GM21423 (cell line): ENCODE measurements around the gene UBL7.
"Not testable (repeated sequence)": the region's sequence is repeated elsewhere in the genome, so short reads cannot be mapped to it uniquely, and the experiment has no call there.

Source experiments
- ATAC-seq: cut with Tn5 transposase; IDR thresholded peaks from one replicate; pipeline ENCODE4 v1.9.1; 2021; ENCODE audit warnings: mild to moderate bottlenecking, moderate library complexity; ENCODE audit not compliant: unreplicated experiment

UBL7 gene

DNA sequence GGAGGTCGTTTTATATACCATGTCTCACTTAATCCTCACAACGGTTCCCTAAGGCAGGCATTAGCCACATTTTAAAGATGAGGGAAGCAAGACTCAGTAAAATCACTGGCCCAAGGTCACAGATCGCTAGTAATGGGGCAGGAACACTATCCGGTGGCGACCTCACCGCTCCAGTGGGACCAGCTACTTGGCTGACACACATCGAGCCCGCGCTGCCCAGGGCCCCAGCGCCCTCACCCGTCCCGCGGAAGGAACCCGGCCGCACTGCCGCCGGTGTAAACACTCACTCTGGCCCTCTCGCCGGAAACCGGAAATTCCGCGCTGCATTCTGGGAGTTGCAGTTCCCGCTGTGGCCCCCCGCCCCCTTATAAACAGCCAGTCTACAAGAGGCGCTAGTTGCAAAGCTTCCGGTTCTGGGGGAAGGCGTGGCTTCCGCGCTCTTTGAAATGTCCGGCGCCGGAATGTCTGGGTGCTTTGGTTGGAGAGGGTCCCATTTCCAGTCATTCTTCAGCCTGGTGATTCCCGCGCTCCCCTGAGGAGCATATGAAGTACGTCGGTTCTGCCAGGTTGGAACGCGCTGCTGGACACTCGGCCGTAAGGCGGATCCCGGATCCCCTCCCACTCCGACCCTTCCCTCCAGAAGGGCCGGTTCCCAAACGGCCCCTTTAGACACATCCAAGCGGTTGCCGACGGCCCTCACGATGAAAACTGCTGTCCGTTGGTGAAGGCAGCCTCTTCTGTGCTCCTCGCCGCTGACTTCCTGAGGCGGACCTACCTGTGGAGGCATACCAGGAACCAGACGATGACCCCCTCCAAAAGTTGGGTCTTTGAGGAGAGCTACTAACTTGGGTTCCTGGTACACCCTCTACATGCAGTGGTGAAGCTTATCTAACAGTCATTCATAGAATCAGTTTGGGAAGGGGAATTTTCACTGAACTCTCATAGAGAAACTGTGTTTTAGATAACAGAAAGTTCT is at the start of gene UBL7:
Gene UBL7, minus strand, starts transcription at position 290 of the 976 bp plus-strand sequence. CDS start 2,293 bp downstream, outside the sequence.
- peak; percentile 91 for ATAC-seq

DNA sequence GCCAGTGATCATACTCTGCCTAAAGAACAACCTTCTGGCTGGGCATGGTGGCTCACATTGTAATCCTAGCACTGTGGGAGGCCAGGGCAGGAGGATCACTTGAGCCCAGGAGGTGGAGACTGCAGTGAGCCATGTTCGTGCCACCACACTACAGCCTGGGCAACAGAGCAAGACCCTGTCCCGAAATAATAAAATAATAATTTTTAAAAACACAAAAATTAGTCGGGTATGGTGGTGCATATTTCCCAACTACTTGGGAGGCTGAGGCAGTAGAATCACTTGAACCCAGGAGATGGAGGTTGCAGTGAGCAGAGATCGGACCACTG is 45.5 kb upstream of the UBL7 start:
- no peak for ATAC-seq

- no peak for ATAC-seq
These were observed 45.0 kb upstream of the UBL7 start for GRCh38 chr15:74505837-74506514.

- no peak for ATAC-seq
These were observed 43.9 kb upstream of the UBL7 start for GRCh38 chr15:74504836-74505235.

DNA sequence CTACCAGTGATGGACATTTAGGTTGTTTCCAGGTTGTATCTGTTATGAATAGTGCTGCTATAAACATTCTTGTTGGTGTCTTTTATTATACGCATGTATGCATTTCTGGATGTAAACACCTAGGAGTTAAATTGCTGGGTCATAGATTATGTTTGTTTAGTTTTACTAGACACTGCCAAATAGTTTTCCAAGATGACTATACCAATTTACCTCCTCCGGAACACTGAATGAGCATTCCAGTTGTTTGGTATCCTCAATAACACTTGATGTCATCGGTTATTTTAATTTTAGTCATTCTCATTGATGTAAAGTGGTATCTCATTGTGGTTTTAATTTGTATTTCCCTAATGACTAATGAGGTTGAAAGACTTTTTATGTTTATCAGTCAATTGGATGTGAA is 43.5 kb upstream of the UBL7 start:
- no peak for ATAC-seq

- ATAC-seq = no peak
These were observed 41.3 kb upstream of the UBL7 start for GRCh38 chr15:74502301-74502700.

GRCh38 chr15:74500401-74500800 is 39.4 kb upstream of the UBL7 start:
- no peak for ATAC-seq

- no peak for ATAC-seq
These were observed 38.4 kb upstream of the UBL7 start for GRCh38 chr15:74499366-74499765.

- ATAC-seq = no peak
These were observed 36.6 kb upstream of the UBL7 start for GRCh38 chr15:74497584-74497983.

GRCh38 chr15:74496648-74497047 is 35.7 kb upstream of the UBL7 start:
- ATAC-seq = no peak

DNA sequence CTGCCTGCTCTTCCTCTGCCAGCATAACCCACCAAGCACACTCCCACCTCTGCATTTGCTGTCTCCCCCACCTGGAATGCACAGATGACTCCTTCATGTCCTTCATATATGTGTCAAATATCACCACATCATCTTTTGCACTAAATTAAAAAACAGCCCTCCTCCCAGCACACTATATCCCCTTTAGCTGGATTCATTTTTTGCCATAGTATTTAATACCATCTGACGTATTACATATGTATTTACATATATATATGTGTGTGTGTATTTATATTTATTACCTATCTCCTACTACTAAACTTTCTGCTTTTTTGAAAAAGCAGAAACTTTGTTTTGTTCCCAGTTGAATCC is 29.4 kb upstream of the UBL7 start:
- ATAC-seq = no peak

DNA sequence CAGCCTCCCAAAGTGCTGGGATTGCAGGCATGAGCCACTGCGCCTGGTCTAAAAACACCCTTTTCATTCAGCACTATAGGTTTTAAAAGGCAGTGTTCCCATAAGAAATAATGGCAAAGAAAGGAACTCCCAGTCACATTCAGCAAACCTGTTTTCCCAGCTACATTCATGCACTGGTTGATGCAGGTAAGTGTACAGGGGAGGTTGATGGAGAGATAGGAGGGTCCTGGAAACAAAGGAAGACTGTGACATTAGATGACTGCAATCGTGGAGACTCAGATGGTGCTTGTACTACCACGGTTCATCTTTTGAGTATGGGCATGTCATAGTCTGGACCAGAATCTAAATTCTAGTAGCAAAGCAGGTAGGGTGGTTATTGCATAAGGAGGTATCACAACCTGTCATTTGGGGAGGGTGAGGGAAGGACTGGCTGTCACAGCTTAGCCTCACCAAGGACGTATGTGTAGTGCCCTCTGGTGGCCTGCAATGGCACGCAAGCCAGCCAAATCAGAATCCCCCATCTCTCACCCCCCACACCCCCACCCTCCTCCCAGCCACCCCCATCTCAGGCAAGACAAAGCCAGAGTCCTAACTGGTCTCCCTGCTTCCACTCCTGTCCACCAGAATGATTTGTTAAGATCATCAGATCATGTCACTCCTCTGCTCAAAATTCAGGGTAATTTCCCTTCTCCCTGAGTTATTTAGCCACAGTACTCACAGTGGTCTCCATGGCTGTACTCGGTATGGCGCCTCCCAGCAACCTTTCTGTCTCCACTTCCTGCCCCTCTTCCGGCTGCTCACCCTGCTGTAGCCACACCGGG is 28.8 kb upstream of the UBL7 start:
- peak; percentile 59 for ATAC-seq

DNA sequence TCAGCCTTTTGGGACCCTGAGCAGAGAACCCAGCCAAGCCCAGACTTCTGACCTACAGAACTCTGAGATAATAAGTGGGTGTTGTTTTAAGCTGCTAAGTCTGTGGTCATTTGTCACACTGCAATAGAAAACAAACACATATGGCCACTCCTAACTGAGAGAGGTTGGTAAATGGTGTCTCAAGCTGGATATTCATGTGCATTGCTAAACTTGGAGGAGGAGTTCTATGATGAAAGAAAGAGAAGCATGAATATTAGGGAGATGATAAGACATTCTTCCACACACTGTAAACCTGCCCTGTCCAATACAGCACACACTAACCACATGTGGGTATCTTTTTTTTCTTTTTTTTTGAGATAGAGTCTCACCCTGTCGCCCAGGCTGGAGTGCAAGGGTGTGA is 27.8 kb upstream of the UBL7 start:
- no peak for ATAC-seq

DNA sequence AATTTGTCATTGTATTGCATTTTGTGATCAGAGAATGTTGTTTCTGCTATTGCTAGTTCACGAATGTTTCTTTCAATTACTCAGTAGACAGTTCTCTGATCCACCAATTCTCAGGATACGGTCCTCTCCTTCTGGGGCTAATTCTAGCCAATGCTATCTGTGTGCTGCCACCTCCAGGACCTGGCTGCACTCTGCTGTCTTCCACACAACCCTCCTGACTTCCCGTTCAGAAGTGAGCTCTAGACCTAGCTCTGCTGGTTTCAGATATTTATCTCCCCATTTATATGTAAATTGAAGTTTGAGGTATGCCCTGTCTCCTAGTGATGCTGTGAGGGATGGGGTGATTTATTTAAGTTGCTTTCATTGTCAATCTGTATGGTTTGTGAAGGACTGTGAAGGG is 21.7 kb upstream of the UBL7 start:
- no peak for ATAC-seq

GRCh38 chr15:74480364-74480763 is 19.4 kb upstream of the UBL7 start:
- not testable (repeated sequence) for ATAC-seq

DNA sequence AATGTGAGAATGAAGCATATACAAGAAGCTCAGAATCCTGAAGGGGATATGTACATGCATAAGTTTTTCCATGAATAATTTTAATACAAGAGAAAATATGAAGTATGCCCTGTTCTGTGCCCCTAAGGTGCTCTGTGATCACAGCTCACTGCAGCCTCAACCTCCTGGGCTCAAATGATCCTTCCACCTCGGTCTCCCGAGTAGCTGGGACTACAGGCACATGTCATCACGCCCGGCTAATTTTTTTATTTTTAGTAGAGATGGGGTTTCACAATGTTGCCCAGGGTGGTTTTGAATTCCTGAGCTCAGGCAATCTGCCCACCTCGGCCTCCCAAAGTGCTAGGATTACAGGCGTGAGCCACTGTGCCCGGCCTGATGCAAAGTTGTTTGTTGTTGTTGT is 10.7 kb upstream of the UBL7 start:
- not testable (repeated sequence) for ATAC-seq

GRCh38 chr15:74470631-74471395 is 9.9 kb upstream of the UBL7 start:
- no peak for ATAC-seq

- ATAC-seq = no peak
These were observed 7.5 kb upstream of the UBL7 start for GRCh38 chr15:74468341-74469032.

GRCh38 chr15:74466570-74466969 is 5.6 kb upstream of the UBL7 start:
- no peak for ATAC-seq

DNA sequence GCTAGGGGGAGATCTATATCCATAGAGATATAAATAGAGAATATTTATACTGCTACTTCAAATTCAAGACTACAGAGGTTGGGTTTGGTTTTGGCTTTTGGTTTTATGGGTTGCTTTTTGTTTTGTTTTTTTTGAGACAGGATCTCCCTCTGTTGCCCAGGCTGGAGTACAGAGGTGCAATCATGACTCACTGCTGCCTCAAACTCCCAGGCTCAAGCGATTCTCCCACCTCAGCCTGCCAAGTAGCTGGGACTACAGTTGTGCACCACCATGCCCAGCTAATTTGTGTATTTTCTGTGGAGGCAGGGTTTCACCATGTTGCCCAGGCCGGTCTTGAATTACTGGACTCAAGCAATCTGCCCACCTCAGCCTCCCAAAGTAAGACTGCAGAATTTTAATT is 3.9 kb upstream of the UBL7 start:
- ATAC-seq = no peak
